GM18505 (cell line): ENCODE measurements around the gene ZBTB46.

ENCODE experiments used
- ATAC-seq: cut with Tn5 transposase; IDR thresholded peaks from one replicate; pipeline ENCODE4 v1.9.1; 2021; ENCODE audit not compliant: unreplicated experiment
- POLR2A ChIP-seq: IDR thresholded peaks from 4 replicates; pipeline ENCODE4 v1.6.1; 2011; ENCODE audit warnings: borderline replicate concordance; ENCODE audit not compliant: insufficient read depth, insufficient read length; ENCODE audit errors: extremely low read depth

ZBTB46 gene

DNA sequence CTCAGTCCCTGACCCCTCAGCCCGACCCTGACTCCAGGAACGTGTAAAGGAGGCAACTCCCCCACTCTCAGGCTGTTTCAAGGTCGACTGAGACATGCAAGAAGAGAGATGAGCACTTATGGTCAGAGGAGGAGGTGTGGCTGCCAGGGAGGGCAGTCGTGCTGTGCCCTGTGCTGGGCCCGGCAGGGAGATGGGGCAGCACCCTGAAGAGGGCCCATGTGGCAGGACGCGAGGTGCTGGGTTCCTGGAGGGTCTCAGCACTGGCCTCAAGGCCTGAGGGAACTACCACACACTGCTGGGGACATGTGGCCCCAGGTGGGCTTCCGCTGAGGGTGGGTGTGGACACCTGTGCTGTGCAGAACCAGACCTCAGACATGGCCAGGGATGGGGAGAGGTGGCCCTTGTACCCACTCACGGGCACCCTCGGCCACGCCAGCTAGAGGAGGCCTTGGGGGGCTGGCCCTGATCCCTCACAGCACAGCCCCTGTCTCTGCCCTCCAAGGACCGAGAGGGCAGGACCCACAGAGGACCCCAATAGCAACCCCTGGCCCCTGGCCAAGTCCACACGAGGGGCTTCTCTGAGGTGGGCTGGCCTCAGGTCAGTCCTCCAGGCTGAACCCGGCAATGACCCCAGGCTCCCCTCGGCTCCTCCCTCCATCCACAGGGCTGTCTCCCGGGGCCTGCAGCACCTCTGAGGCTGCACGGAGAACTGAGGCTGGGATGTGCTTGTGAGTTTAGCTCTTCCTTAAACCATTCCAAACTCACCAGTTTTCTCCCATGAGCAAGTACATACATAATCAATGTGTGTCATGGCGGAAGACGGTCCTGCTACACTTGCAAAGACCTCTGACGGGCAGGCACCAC, 82.8 kb downstream of the ZBTB46 start:
- no peak for ATAC-seq
- no peak for TF ChIP-seq POLR2A

DNA sequence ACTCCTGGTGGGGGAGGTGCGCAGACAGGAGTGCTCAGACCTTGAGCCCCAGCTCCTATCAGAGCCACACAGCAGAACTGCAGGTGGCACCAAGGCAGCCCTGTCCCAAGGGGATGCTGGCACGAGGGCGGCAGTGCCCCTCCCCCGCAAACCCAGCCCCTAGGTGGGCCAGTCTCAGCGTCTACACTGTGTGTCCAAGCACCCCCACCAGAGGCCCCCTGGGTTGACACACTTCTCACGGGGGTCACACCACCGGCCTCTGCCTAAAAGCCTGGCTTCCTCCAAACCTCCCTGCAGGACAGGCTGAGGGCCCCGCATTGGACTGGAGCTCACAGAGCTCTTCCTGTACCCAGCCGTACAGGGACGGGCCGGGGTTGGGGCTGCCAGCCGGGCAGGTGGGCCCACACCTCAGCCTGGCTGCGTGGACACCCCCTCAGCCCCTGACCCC, 83.4 kb downstream of the ZBTB46 start:
- no peak for TF ChIP-seq POLR2A
- no peak for ATAC-seq

GRCh38 chr20:63746751-63747315, 84.2 kb downstream of the ZBTB46 start:
- TF ChIP-seq POLR2A: no peak
- no peak for ATAC-seq

DNA sequence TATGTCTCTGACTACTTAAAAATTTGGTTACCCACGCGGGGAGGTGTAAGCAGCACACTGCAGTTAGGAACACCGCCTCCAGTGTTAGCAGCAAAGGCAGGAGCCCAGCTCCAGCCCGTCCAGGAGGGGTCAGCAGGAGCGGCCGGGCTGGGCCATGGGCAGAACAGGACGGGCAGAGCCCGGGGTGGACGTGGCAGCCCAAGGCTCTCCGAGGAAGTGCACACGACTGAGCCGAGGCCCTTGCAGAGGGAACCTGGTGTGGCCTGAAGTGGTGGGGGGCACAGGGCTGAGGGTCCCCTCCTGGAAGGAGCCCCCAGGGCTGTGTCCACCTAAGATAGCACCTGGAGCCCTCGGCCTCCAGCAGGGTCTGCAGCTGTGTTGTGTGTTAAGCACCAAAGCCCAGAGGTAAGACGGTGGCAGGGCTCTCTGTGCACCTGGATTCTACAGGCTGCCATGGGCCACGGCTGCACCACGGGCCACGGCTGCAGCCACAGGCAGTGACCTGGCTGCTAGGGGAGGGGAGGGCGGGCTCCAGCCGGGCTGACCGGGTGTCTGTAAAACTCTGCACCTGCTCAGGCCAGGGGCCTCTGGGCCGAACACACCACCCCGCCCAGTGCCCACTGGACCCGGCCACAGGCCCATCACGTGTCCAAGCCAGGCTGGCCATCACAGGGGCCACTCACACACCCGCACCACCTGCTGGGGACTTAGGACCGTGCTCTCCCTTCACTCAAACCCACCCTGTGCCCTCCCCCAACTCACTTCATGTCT, 84.9 kb downstream of the ZBTB46 start:
- no peak for TF ChIP-seq POLR2A

GRCh38 chr20:63745424-63745805, 85.6 kb downstream of the ZBTB46 start:
- TF ChIP-seq POLR2A: no peak
- ATAC-seq: no peak

More for the DNA sequence above, 84.9 kb downstream of the ZBTB46 start:
- ATAC-seq: no peak

DNA sequence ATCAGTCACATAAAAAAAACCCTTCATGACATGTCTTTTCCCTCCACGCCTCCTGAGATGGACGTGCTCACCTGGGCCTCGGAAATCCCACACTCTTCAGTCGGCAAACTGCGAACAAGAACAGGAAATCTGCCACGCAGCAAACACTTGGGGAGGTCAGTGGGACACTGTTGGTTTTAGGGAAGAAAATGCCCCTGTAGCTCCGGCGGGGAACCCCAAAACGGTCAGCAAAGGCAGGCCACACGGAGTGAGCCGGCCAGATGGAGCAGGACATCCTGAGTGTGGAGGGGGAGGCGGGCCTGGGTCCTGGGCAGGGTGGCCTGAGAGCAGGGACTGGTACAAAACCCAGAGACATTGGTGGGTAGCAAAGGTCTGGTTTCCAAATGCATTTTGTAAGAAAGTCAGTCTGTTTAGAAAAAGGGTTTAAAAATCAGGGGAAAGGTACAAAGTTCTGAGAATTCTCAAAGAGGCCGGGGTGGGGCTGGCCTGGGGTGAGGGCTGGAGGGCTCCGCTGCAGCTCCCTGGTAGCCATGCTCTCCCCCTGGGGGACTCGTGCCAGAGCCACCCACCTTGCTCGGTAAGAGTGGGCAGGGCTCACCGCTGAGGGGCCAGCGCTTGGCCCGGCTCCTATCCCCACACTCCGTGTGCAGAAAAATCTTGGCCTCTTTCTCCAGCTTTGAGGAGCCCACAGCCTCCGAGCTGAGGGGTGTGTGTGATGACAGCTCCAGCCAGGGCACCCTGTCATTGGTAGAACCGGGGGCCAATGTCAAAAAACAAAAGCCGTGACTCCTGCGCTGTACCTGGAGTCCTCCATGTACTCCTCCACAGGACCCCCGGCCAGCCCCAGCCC, 86.3 kb downstream of the ZBTB46 start:
- no peak for TF ChIP-seq POLR2A
- no peak for ATAC-seq

DNA sequence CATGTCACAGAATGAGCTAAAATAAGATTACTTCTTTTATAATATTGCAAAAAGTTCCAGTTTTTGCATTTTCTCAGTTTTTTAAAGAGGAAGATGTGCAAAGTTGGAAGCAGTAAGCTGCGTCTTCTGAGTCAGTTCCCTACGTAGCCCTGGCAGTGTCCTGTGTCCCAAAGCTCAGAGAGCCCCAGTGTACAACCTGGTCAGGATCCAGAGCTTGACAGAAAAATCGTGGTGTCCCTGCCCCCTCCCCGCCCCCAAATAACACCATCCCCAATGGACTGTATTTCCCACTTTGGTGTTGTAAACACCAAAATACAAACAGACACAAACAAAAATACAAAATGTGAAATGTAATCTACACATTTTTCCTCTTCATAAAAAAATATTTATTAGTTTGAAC, 86.9 kb downstream of the ZBTB46 start:
- no peak for TF ChIP-seq POLR2A
- no peak for ATAC-seq

- no peak for TF ChIP-seq POLR2A
Observed at GRCh38 chr20:63743210-63743970, 87.7 kb downstream of the ZBTB46 start.

DNA sequence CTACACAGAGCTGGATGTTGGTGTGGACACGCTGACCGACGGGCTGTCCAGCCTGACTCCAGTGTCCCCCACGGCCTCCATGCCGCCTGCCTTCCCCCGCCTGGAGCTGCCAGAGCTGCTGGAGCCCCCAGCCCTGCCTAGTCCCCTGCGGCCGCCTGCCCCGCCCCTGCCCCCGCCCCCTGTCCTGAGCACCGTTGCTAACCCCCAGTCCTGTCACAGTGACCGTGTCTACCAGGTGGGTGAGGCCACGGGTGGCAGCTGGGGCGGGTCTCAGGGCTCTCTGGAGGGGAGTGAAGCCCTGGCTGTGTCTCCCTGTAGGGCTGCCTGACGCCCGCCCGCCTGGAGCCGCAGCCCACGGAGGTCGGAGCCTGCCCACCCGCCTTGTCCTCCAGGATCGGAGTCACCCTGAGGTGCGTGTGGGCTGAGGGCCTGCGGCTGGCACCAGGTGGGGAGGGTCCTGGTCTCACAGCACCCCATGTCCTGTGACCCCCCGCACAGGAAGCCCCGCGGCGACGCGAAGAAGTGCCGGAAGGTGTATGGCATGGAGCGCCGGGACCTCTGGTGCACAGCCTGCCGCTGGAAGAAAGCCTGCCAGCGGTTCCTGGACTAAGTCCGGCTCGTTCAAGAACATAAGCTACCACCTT, 88.6 kb downstream of the ZBTB46 start:
- no peak for ATAC-seq
- no peak for TF ChIP-seq POLR2A

More at GRCh38 chr20:63743210-63743970, 87.7 kb downstream of the ZBTB46 start:
- no peak for ATAC-seq

GRCh38 chr20:63741676-63742380, 89.2 kb downstream of the ZBTB46 start:
- no peak for TF ChIP-seq POLR2A
- no peak for ATAC-seq

DNA sequence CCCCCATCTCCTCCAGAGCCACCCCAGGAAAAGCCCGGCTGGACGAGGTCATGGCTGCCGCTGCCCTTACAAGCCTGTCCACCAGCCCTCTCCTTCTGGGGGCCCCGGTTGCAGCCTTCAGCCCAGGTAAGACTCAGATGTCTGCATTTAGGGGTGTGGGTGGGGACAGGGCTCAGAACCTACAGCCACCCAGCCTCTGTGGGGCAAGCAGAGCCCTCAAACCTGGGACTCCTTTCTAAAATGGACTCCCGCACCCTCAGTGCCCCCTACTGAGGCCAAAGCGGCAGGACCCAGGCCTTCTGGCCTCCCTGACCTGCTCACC, 89.7 kb downstream of the ZBTB46 start:
- no peak for ATAC-seq
- no peak for TF ChIP-seq POLR2A

- ATAC-seq: no peak
Observed at GRCh38 chr20:63740627-63741353, 90.3 kb downstream of the ZBTB46 start.

More at GRCh38 chr20:63740627-63741353, 90.3 kb downstream of the ZBTB46 start:
- no peak for TF ChIP-seq POLR2A
